OCI-LY1 (cell line): ENCODE results near the gene ELFN1.

Source experiments
- EZH2 ChIP-seq: fragments of 200-600 bp; sonication (generic), shearing (Covaris generic); IDR thresholded peaks from 2 replicates; pipeline ENCODE4 v1.8.0; 2017; ENCODE audit warnings: borderline replicate concordance, mixed run types, mild to moderate bottlenecking, antibody characterized with exemption, low read length, moderate library complexity, mixed read lengths
- TF ChIP-seq, protein P1 (sequence below): fragments of 200-600 bp; sonication (generic), shearing (Covaris generic); IDR thresholded peaks from 2 replicates; pipeline ENCODE4 v1.5.1; 2017; ENCODE audit warnings: mild to moderate bottlenecking, antibody characterized with exemption, low read length, moderate library complexity, mixed read lengths

GRCh38 chr7:1741246-1741645 is 71.2 kb downstream of the ELFN1 start:
- TF ChIP-seq, protein P1, sequence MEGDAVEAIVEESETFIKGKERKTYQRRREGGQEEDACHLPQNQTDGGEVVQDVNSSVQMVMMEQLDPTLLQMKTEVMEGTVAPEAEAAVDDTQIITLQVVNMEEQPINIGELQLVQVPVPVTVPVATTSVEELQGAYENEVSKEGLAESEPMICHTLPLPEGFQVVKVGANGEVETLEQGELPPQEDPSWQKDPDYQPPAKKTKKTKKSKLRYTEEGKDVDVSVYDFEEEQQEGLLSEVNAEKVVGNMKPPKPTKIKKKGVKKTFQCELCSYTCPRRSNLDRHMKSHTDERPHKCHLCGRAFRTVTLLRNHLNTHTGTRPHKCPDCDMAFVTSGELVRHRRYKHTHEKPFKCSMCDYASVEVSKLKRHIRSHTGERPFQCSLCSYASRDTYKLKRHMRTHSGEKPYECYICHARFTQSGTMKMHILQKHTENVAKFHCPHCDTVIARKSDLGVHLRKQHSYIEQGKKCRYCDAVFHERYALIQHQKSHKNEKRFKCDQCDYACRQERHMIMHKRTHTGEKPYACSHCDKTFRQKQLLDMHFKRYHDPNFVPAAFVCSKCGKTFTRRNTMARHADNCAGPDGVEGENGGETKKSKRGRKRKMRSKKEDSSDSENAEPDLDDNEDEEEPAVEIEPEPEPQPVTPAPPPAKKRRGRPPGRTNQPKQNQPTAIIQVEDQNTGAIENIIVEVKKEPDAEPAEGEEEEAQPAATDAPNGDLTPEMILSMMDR, result no peak
- no peak for TF ChIP-seq EZH2
